Measurements from ENCODE around the gene UBE2F.
"Not testable (repeated sequence)": the region's sequence is repeated elsewhere in the genome, so short reads cannot be mapped to it uniquely, and the experiment has no call there.

The UBE2F gene

DNA sequence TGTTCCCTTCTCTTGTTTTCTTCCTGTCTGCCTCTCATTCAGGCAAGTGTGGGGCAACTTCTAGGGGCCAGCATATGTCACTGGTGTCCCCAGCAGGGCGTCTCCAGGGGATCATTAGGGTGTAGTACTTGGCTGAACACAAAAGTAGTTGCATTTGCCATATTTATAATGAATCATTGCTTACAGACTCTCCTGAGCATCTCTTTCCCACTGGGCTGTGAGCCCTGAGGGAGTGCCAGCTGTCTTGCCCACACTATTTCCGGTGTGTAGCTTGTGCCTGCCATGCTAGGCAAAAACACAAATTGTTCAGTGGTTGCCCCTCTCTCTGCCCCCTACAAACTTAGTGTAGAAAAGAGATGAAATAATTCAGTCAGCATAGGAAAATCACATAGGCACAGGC is 53.1 kb downstream of the UBE2F start:
- no peak for DNase-seq (ENCODE audit: low spot score)

DNA sequence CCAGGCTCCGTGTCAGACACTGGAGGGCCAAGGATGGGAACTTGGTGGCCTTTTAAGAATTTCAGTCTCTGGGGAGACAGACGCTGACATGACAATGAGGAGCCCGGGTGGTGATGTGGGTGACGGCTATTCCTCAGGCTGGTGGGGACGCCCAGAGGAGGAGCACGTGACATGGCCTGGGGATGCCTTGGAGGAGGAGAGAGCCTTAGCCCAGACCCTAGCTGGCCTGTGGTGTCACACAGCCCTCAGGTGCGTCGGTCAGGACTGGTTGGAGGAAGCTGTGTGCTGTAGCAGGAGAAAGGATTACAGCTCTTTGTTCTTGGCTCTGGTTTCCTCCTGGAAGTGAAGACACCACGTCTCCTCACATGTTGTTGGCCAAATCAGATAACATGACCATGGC is 54.0 kb downstream of the UBE2F start:
- DNase-seq (ENCODE audit: low spot score): no peak

DNA sequence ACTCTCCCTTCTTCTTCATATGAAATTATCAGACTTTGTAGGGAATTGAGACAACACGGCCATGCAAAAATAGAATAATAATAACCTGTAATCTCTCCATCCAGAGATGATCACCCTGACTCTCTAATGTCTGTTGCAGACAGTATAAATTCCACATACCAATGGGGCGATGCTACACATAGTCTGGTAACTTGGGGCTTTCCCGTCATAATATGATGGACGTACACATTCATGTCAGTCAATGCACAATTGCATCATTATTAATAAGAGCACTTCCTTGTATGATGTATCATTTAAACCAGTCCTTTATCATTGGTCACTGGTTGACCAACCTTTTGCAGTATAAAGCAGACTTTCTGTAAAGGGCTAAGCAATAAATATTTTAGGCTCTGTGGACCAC is 54.5 kb downstream of the UBE2F start:
- DNase-seq (ENCODE audit: low spot score): no peak

DNA sequence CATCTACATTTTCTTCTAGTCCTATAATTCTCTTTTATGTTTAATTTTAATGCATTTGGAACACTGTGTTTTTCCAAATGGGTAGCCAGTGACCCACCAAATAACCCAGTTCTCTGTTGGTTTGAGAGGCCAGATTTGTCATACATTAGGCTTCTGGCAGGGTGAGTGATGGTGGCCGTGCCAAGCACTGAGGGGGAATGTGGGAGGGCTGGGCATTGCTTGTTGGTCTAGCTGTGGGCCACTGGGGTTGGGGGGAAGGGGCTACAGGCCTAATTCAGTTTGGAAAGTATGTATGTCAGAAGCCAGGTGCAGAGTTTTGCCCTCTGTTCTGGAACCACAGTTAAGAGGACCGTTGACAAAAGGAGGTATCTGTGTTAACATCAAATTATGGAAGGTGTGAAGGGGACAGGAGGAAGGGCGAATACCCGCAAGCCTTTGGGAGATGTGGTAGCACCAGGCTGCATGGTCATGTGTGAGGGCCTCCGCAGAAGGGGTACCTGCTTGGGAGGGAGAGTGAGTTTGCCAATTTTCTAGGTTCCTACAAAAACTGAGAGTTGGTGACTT is 55.9 kb downstream of the UBE2F start:
- no peak for DNase-seq (ENCODE audit: low spot score)

DNA sequence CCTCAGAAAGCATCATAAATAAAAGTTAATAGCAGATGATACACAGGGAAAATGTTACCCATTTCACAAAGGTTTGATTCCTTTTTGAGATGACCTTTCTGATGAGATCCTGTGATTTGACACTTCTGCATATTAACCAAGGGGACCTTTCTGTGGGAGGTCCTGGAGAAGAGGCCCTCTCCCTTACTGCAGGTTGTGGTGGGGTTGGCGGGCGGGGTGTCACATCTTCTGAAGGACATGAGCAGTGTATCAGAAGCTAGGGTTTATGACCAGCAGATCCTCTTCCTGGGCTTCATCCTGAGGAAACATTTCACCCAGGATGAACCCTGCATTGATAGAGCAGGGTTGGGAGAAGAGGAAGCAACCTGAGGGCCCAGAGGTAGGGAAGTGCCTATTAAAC is 56.8 kb downstream of the UBE2F start:
- no peak for DNase-seq (ENCODE audit: low spot score)

DNA sequence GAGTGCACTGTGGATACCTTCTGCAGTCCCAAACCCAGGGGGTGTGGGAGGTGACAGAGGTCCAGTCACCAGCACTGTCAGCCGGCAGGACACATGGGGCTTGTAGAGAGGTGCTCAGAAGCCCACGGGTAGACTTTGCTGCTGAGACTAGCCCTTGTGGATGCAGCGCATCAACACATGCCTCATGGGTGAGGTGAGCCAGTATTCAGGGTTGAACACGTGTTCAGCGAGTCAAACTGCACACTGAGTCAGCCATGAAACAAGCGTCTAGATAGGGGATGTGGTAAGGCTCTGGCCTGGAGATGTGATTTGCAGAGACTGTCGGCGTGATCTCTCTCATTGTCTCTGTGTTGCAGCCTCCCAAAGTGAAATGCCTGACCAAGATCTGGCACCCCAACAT is 58.2 kb downstream of the UBE2F start:
- DNase-seq (ENCODE audit: low spot score): no peak

DNA sequence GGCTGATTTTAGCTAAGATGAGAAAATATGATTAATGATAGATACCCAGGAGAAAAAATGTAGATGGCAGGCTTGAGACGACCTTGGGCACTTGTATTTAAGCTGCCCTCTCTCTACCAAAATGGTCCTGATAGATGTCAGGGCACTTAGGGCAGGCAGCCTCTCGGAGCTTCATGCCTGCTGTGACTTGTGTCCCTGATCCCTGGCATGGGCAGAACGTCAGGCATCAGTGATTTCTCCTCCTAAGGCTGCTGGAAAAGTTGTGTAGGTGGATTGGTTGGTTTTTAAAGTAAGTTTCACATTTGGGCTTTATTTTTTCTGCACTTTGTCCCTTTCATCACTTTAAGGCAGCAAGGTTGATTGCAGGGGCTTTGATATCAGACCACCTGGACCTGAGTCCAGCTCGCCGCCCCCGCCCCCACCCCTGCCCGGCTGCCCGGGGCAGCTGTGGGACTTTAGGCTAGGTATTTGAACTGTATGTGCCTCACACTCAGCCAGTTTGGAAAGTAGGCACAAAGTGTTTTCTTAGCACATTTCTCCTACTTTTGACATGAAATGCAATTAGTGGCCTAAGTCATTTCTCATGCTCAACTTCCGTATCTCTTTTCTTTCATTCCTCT is 59.0 kb downstream of the UBE2F start:
- DNase-seq (ENCODE audit: low spot score): no peak

DNA sequence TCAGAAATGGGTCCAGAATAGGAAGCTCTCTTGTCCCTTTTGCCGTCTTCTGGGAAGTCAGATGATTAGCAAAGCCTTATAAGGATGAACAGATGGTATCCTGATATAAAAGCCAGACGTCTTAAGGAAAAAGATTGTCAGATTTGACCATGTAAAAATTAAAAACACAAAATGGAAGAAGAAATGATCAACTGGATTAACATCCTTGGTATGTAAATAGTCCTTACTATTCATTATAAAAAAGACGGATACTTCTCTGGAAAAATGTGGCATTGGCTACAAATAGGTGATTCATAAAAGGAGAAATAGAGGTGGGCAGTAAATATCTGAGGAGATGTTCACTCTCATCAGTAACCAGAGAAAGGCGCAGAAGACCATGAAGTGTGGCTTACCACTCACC is 60.2 kb downstream of the UBE2F start:
- no peak for DNase-seq (ENCODE audit: low spot score)

DNA sequence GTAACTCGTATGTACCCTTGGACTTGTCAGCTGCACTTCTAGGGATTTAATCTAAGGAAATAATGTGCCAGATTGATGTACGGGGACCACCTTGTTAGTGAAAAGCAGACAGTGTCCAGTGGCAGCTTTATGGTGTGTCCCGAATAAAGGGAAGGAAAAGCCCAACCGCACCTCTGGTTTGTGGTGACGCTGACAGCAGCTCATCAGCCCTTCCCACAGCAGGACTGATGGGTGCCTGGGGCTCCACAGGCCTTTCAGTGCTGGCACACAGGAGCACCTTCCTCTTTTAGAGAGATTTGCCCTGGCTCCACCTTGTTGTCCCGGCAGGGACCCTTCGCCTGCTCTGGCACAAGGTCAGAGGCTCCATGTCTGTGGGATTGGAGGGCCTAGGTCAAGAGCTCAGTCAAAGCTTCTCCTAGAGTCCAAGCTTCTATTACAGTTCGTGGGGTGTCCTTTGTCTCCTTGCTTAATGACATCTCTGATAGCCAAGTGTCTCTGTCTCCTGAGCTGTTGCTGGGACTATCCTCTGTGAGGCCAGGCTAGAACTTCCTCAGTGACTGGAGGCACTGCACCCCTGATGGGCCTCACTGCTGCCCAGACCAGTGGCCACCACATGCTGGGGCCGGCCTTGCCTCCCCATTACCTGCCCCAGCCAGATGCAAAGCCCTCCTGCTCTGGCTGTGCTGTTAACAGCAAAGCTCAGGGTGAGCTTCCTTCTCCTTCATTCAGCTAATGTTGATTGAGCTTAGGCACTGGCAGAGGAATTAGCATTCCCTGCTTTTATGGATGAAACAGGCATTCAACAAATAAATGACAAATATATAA is 61.0 kb downstream of the UBE2F start:
- DNase-seq (ENCODE audit: low spot score): no peak

DNA sequence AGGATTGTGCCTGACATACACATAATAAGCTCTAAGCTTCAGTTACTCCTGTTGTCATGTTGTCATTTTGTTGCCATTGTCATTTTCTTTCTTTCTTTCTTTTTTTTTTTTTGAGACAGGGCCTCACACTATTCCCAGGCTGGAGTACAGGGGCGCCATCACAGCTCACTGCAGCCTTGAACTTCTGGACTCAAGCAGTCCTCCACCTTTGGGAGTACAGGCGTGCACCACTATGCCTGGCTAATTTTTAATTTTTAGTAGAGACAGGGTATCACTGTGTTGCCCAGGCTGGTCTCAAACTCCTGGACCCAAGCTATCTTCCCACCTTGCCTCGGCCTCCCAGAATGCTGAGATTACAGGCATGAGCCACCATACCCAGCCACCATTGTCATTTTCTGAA is 63.0 kb downstream of the UBE2F start:
- DNase-seq (ENCODE audit: low spot score): no peak

DNA sequence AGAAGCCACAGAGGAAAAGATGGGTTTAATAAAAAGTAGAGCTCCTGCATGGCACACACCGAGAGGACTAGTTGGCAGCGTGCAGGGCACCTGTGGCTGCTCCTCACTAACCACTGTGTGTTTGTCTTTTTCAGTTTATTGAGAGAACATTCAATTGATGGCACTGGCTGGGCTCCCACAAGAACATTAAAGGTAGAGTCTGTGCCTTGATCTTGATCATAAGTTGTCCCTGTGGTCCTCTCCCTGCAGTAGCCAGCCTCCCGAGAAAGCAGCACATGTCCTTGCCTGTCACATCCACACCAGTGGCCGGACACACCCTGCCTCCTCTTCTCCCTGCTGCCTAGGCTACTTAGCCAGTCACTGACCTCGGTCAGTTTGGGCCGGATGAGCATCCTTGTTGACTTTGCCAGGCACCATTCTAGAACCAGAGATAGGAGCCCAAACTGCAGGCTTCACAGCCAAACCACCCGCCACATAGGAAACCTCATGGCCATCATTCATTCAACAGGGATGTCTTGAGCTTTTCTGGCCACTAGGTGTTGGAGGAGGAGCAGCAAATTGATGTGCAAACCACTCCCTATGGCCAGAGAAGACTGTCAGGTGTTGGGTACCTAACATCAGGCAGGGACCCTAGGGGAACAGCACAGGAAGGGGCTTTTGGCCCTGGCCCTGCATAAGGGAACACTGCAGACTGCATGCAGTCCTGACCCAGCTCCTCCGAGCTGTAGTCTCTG is 63.8 kb downstream of the UBE2F start:
- no peak for DNase-seq (ENCODE audit: low spot score)

DNA sequence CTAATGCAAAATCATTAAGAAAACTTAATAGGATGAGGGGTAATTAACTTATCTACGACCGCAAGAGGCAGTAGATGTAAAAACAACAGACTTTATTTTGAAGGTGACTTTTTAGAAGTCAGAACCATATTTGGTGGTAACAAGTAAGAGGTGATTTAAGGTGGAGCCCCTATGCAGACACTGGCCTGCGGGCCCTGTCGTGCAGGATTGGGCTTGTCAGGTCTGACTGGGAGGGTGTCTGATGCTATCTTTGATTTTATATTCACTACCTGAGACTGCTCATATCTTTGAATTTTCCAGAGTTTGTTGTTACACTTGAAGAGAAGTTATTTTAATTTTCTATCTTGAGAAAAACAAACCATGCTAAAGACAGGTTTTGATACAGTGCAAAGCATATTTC is 64.9 kb downstream of the UBE2F start:
- DNase-seq (ENCODE audit: low spot score): no peak

DNA sequence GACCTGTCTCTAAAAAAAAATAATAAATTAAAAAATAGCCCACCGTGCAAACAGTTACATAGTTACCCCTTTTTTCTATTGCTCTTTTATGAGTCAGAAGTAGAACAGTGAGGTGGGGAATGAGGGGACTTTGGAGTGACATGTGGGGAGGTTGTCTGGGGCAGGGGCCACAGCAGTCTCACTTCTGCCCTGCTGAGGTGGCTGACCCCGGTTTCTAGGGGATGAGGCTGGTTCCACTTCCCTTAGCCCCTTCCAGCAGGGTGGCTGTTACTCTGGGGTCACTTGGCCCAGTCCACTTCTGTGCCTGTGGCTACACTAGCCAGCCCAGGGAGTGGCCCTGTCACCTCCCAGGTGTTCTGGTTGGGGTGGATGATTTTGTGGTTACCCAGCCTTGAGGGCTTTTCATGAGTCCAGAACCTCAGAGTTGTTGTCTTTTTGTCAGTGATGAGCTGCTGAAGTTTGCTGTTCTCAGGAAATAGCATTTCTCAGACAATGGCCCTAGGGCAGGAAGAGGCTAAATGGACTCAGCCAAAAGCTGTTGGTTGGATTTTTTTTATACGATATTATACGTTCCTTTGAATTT is 66.0 kb downstream of the UBE2F start:
- no peak for DNase-seq (ENCODE audit: low spot score)

DNA sequence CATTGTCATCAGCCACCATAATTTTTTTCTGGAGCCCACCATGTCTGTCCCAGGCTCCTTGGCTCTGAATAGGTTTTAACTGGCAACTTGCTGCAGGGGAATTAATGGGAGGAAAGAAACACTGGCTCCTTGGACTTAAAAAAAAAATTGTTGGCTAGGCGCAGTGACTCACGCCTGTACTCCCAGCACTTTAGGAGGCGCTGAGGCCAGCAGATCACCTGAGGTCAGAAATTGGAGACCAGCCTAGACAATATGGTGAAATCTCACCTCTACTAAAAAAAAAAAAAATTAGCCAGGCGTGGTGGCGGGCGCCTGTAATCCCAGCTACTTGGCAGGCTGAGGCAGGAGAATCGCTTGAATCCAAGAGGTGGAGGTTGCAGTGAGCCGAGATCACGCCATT is 67.2 kb downstream of the UBE2F start:
- DNase-seq (ENCODE audit: low spot score): not testable (repeated sequence)

DNA sequence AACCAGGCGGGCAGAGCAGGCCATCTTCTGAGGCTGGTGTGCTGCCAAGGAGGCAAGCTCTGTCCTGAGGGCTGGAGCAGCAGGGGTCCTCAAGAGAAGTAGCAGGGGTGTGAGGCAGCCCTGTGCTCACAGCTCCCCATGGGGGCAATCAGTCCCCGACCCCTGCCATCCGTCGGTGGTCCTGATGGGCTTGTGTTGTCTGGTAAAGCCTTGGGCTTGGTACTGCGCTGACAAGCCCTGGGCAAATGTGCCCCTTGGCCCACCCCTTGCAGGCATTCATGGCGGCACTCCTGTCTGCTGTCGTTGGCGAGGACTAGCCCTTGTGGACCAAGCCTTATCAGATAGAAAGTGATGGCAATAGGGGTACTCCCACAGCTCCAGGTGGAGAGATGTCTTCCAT is 71.4 kb downstream of the UBE2F start:
- no peak for DNase-seq (ENCODE audit: low spot score)

DNA sequence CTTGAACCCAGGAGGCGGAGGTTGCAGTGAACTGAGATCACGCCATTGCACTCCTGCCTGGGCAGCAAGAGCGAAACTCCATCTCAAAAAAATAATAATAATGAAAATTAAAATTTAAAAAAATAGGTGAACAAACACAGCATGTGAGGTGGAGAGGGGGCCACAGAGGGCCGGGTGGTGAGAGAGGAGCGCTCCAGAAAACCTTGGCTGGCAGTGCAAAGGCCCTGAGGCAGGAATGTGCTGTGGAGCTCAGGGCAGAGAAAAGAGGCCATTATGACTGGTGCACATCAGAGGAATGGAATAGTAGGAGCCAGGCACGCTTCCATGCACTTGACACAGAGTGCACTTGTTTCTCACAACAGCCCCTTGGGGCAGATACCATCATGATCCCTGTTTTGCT is 72.3 kb downstream of the UBE2F start:
- no peak for DNase-seq (ENCODE audit: low spot score)

DNA sequence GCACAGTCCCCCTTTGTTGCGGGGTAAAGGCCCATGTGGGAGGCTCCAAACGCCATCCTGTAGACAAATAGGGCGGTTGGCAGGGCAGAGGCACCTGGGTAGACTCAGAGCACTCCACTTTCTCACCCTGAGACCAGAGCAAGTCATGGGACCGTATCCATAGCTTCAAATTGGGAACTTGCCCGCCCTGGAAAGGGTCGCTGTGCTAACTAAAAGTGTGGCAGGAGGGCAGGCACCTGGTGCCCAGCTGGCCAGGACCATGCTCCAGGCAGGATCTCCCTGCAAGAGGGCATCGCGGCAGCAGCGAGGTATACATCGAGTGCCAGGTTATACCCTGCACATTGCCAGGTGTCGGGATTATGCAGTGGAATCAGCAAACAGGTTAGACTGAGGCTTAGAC is 73.2 kb downstream of the UBE2F start:
- DNase-seq (ENCODE audit: low spot score): no peak

DNA sequence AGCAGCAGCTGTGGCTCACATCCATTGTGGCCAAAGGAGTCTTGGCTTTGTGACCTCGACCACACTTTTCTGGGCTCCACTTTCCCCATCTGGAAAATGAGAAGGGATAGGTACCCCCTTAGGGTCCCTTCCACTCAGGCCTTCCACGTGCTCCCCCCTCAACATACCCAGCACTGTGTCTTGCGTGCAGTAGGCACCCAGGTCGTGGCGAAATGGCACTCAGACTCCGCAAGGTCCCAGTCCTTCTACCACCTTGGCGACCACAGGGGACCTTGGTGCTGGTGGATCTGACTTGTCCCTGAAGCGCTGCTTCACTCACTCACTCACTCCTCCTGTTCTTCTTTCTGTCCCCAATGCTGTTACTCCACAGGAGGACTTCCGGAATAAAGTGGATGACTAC is 74.1 kb downstream of the UBE2F start:
- DNase-seq (ENCODE audit: low spot score): no peak

DNA sequence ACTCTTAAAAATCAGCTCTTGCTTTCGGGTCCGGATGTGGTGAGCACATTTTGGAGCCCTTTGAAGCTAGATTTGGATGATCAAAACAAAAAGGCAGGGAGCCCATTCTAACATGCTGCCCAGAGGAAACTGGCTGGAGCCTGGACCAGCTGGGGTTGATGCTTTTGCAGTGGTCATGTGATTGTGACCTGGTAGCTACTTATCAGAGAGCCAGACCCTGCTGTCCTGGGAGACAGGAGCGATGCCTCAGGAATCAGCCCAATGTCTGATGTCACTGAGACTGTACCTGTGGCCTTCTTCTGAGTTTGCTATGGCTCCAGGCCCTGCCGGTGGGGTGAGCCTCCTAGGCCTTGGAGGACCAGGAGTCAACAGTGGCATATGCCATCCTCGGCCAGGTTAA is 75.3 kb downstream of the UBE2F start:
- no peak for DNase-seq (ENCODE audit: low spot score)

DNA sequence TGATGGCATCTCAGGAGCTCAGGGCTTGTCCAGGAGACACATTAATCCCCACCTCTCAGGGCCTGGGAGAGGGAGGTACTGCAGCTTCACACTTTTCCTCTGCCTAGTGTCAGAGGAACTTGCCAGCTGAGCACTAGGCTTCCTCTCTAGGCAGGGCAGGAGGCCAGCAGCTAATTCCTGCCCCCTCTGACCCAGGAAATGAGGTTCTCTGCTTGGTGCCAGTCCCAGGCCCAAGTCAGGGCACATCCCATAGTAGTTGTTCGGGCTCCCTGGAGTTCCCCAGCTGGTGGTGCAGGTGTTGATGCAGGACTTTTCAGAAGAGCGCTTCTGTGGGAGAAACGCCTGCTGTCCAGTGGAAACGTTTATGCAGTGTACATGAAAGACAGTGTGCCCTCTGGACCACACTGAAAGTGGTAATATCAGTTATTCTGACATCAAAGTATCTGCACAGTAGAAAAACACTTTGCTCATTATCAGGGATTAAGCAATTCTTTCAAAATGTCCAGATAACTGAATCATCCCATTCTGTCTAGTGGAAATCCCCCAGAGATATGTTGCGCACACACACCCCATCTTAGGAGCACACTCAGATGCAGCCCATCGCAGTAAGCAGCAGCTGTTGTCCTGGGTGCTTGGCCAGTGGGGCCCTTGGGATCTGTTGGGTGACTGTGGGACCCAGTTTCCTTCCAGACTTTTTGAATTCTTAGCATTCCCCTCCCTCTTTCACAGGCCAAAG is 76.2 kb downstream of the UBE2F start:
- DNase-seq (ENCODE audit: low spot score): no peak

DNA sequence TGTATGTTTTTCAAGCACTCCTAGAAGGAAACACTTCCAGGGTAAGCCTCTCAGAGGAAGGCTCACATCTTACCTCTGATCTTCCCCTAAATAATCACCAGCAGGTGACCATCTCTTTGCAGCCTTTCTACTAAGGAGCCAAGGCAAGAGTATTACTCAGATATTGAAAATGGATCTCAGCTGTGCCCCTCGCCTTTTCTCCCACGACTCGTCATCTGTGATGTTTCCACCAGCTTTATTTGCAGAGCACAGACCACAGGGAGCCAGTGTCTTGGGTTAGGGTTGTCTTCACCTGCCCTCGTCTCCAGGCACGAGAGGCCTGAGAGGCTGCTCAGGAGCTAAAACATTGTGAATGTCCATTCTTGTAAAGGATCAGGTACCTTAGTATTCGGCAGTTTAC is 77.0 kb downstream of the UBE2F start:
- no peak for DNase-seq (ENCODE audit: low spot score)

DNA sequence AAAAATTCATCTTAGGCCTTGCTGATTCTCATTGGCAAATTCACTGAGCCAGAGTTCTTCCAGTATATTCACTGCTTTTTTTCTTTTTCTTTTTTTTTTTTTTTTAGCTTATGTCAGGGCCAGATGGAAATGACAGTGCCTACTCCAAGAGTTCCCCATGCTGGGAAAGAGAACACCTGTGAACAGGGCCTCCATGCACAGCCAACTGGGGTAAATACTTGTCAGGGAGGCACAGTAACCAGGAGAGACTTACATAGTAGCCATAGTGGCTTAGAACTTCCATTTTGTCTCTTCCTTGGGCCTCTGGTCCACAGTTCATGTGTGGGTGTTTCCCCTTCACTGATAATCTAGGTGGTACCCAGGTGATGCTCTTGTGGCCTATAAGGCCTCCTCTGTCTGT is 78.8 kb downstream of the UBE2F start:
- DNase-seq (ENCODE audit: low spot score): no peak

Measured in CD4-positive, alpha-beta T cell treated with Interleukin-6 at 100 ng/mL for 8 hours (primary cell).